ENCODE data around the gene MYH9.

- TF ChIP-seq CTCF (conservative IDR thresholded peaks at IDR 0.05) = no peak
- no peak for TF ChIP-seq EZH2 (IDR thresholded peaks at IDR 0.05; ENCODE audit: low read depth)
Observed at GRCh38 chr22:36234919-36235318, 152.8 kb downstream of the MYH9 start.
